NCI-H82 treated with DMSO at 0.1 percent for 48 hours (cell line): ENCODE results near the gene BRPF1.

Experiments
- DNase-seq: peaks from one replicate; lab custom pipeline; 2025; ENCODE audit not compliant: unreplicated experiment; lab: John Stamatoyannopoulos, UW

BRPF1 gene

GRCh38 chr3:9786825-9787669, 55.5 kb downstream of the BRPF1 start:
- DNase-seq = no peak

DNA sequence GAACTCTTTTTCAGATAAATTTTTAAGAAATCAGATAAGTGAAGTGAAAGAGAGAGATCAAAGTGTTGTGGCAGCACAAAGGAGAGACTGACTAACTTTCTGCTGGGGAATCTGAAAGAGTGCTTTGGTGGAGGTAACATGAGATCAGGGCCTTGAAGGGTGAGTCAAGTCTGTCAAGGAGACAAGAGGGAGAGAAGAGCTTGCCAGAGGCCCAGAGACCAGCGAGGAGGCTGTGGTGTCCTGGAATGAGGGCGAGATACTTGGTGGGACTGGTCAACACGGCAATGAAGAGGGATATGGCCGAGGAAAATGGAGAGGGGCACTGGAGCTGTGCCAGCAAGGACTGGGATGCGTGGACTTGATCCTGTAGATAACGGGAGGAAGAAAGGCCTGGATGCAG, 56.2 kb downstream of the BRPF1 start:
- no peak for DNase-seq

DNA sequence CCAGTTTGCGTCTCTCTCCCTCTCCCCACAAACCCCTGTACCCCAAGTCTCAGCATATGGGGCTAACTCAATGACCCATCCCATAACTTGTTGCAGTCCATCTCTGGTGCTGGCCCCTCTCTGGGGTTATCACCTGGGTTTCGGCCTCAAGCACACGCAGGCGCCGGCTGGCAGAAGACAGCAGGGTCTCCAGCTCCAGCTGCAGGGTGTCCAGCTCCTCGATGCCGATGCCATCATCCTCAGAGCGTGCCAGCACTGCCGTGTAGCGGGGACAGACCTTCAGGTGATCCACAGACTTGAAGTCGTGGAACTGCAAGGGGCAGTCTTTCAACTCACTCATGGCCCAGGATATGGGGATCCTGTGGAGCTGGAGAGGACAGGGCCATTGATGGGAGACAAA, 59.6 kb downstream of the BRPF1 start:
- DNase-seq = no peak

- no peak for DNase-seq
These were observed 60.4 kb downstream of the BRPF1 start for GRCh38 chr3:9791790-9792404.

DNA sequence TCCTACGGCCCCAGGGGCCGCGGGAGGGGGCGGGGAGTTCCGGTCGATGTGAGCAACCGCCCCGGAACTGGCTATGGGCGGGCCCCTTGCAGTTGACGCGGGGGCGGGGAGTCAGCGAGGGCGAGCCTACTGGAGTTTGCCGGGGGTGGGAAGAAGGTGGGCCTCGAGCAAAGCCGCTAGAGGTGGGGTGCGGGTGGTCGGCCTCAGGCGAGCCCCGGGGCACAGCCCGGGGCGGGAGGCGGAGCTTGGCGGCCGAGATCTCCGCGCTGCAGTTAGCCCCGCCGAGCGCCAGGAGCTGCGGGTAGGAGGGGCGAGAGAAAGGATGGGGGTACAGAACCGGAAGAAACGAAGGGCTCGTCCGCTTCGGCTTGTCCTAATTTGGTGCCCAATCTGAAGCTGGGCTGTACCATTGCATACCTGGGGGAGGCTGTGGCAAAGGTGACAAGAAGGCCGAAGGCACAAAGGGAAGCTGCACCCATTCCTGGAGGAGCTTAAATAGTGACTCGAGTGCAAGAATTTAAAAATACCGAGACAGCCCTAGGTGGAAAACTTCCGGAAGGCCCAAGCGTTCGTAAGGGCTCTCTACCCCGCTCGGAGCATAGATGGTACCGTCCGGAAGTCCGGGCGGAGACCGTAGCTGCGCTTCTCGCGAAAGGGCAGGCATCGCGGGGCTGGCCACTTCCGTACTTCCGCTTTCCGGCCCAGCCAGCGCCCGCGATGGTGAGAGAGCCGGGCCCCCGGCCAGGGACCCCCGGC, 61.0 kb downstream of the BRPF1 start, which contains the start of the genes ARPC4 and TADA3:
Gene ARPC4, plus strand, starts transcription at position 678 of the 756 bp plus-strand sequence. Its CDS starts 40 bp downstream, at position 718.
Gene TADA3, minus strand, starts transcription at position 69 of the 756 bp plus-strand sequence. CDS start 1,007 bp downstream, outside the sequence.
- DNase-seq = peak; percentile 82

DNA sequence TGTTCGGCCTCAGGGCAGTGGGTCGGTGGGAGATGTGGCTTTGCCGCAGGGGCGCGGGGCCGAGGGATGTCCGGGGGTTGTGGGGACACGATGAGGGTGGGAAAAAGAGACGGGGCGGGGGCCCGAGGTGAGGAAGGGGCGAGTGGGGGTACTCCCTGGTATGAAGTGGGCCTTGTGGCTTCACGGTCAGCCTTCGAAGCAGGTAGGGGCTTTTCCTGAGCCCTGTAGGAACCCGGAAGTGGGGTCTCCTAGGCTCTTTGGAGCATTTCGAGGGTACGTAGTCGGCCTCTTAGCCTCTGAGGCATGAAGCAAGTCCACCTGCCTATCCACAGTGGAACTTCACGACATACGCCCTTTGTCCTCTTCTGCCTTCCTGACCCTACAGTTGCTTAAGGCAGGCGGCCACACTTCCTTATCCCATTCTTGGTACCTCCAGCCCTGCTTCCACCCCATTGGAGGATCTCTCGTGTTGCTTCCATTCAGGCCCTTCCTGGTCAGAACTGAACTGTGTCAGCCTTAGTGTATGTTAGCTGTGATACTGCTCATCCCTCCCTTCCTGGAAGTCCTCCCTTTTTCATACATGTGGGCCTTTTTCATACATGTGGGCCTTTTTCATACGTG, 61.7 kb downstream of the BRPF1 start:
- DNase-seq = no peak

GRCh38 chr3:9794400-9794799, 62.9 kb downstream of the BRPF1 start:
- no peak for DNase-seq

- DNase-seq = no peak
These were observed 63.7 kb downstream of the BRPF1 start for GRCh38 chr3:9795207-9795606.

DNA sequence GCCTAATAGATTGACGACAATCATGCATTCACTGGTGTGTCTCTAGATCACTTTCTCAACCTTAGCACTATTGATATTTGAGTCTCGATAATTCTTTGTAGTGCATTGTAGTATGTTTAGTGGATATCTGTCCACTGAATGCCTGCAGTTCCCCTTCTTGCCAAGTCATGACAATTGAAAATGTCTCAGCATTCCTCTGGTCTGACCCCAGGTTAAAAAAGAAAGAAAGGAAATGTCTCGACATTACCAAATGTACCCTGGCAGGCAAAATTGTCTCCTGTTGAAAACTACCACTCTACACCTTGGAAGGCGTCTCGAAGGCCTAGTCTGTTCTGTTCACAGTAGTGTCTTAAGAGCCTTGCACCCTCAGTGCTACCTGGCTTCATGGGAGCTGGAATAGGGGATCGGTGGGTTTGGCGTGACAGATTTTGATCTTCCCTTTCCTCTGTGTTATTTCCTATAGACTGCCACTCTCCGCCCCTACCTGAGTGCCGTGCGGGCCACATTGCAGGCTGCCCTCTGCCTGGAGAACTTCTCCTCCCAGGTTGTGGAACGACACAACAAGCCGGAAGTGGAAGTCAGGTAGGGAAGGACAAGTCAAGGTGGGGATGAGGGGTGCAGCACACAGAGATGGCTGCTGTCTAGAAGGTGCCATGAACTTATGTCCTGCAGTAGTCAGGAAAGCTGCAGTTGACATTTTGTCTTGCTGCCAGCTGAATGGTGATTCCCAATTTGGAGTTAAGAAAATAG, 65.8 kb downstream of the BRPF1 start:
- no peak for DNase-seq
